Right cardiac atrium (tissue), 5 donors: ENCODE results near the gene PPM1H. TPM values are rescaled to one million over a fixed set of nuclear protein-coding genes. Genes with fewer than 3 reads are reported as not detected.

Source experiments
- ATAC-seq, 2 donors: fragments of 200-7000 bp; cut with Tn5 transposase; one replicate each; pipeline versions ENCODE4 v1.8.0 to v1.9.1; 2020; ENCODE audit warnings: moderate library complexity in 2 of 2, mild to moderate bottlenecking in 1 of 2
- DNase-seq, 3 donors: peaks; one replicate each; pipeline ENCODE4 v3.0.0-alpha.2; 2020
- H3K27ac ChIP-seq: one replicate; pipeline ENCODE4 v1.5.1; 2013; ENCODE audit warnings: mild to moderate bottlenecking, low read length, control low read depth, moderate library complexity
- H3K27me3 ChIP-seq: one replicate; pipeline ENCODE4 v1.6.1; 2013; ENCODE audit not compliant: control insufficient read depth, insufficient read depth
- H3K4me1 ChIP-seq: one replicate; pipeline ENCODE4 v1.6.1; 2013; ENCODE audit warnings: low read length; ENCODE audit not compliant: control insufficient read depth, insufficient read depth
- H3K4me3 ChIP-seq: one replicate; pipeline ENCODE4 v1.5.1; 2013; ENCODE audit warnings: low read length, control low read depth
- H3K9me3 ChIP-seq: one replicate; pipeline ENCODE4 v1.6.1; 2013; ENCODE audit warnings: low read length; ENCODE audit not compliant: control insufficient read depth
- WGBS: extraction: QIAGEN DNeasy Blood & Tissue Kit; methylation state at CpG from one replicate; pipeline ENCODE4 v1.1.7; 2013; 5-methylcytosine and 5-hydroxymethylcytosine counted together
- intact Hi-C, 4 donors: fragments of 100-400 bp; cut with DNase I; formaldehyde crosslinking; loops; one replicate each; pipeline versions ENCODE4 v1.11.0 to v1.14.0; 2022 to 2023
- polyA plus RNA-seq: library from polyadenylated mRNA; stranded (reverse); fragments of 200-250 nt; gene quantifications from one replicate; pipeline ENCODE4 v1.2.3, GENCODE V29; 2013
- total RNA-seq, 4 donors: library from RNA; stranded (reverse); fragmentation: NEBNext Ultra II Directional; extraction: Animal tissue kit (Norgen Biotek cat#: 25700); gene quantifications; one replicate each; pipeline ENCODE4 v1.2.1, GENCODE V29; 2021
- donor health status: healthy with polysubstance abuse.
- donor health status: DM: no; HTN: yes; CAD: no.
- donor health status: DM: no; HTN: no; CAD: no.
- donor health status: DM: no; HTN: yes; CAD: no; lungs with severe emphysema.
- donor health status: DM: yes; HTN: yes; CAD: no.

Gene PPM1H
- total and polyA plus RNA-seq, 5 donors = 1.0 to 4.4 (median 3.5) TPM

DNA sequence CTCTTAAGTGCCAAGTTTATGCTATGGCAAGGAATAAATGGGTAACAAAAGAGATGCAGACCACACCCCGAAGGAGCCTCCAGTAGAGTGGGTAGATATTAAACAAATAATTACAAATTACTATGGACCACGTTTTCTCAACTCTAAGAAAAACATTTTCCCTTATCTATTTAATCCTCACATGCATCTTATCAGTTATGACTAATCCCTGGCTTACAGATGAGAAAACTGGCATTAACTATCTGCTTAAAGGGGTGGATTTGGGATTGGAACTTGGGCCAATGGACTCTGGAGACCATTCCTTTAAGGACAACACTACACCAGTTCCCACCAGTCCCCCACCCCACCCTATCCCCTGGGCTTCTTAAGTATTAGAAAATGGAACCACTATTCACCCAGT, 26.3 kb downstream of the PPM1H start:
- DNase-seq (no peak), ATAC-seq (no peak)
- 74% methylated on average over 2 of the region's 2 CpGs for WGBS
- H3K9me3 ChIP-seq = no peaks in the 10 kb centered on the region
- H3K27me3 ChIP-seq = no peaks in the 10 kb centered on the region
- intact Hi-C loops = no loop called here
- no peak overlapping the region for H3K27ac ChIP-seq
- H3K4me3 ChIP-seq = no peak overlapping the region
- no peaks in the 10 kb centered on the region for H3K4me1 ChIP-seq

DNA sequence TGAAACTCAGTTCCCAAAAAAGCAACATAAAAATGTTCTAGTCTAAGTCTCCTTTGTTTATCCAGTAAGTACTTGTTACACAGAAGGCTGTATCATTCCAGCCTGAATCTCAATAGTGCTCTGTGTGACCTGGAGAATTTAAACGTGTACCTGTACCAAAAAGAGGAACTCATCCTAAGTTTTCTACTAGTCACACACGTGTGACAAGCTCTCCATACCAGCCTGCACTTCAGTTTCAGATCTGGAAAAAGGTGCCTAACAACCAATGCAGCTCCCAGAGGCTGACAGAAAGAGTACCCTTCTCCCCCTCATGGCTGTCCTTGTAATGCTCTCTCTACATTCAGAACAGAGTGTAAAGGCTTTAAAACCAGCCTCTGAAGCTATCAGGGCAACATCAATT, 27.4 kb downstream of the PPM1H start:
- Histone ChIP-seq H3K27me3 (no peaks in the 10 kb centered on the region), H3K4me1 (no peaks in the 10 kb centered on the region), H3K9me3 (no peaks in the 10 kb centered on the region), H3K4me3 (no peak overlapping the region), H3K27ac (no peak overlapping the region)
- ATAC-seq (no peak), DNase-seq (no peak)
- intact Hi-C loops = no loop called here
- WGBS = 55% methylated on average over 2 of the region's 2 CpGs

DNA sequence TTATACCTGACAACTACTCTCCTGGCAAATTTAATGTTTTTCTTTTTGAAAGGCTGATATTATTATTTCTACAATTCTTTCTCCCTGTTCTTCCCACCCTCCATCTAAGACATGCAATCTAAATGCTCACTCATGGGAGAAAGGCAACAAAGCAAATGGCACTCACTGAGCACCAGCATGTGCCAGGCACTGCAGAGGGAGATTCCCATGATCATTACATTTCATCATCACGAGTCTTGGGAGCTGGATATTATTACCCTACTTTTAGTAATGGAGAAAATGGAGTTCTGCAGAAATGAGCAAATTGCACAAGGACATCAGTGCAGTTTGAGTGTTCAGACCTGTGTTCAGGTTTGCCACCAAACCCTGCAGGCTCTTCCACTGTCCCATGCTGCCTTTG, 27.9 kb downstream of the PPM1H start:
- ATAC-seq = no peak
- no peak for DNase-seq
- H3K4me3 ChIP-seq = no peak overlapping the region
- intact Hi-C loops = no loop called here
- WGBS = 66% methylated on average over 1 of the region's 1 CpG
- H3K4me1 ChIP-seq = no peaks in the 10 kb centered on the region
- no peaks in the 10 kb centered on the region for H3K9me3 ChIP-seq
- no peaks in the 10 kb centered on the region for H3K27me3 ChIP-seq
- no peak overlapping the region for H3K27ac ChIP-seq

DNA sequence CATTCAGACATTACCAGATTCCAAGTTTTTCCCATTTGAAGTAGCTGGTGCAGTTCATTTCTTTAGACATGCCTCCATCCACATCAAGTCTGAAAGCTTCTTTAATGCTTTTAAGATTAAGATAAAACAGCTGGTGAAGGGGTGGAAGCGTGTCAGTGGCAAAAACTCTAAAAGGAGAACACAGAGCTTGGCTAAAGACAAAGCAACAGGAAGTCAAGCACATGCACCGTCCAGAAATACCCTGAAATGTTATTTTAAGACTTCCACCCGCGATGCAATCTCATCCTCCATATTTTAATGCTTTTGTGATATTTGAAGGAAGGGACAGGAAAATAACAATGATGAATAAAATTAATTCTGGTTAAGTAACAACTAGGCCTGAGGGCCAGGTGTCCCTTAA, 31.8 kb downstream of the PPM1H start:
- intact Hi-C loops = no loop called here
- Histone ChIP-seq H3K27ac (no peak overlapping the region), H3K27me3 (no peaks in the 10 kb centered on the region), H3K4me3 (no peak overlapping the region), H3K4me1 (no peaks in the 10 kb centered on the region), H3K9me3 (no peaks in the 10 kb centered on the region)
- no peak for DNase-seq
- ATAC-seq = peak in 1 of 2 donors; percentile 76
- 30% methylated on average over 4 of the region's 4 CpGs for WGBS

DNA sequence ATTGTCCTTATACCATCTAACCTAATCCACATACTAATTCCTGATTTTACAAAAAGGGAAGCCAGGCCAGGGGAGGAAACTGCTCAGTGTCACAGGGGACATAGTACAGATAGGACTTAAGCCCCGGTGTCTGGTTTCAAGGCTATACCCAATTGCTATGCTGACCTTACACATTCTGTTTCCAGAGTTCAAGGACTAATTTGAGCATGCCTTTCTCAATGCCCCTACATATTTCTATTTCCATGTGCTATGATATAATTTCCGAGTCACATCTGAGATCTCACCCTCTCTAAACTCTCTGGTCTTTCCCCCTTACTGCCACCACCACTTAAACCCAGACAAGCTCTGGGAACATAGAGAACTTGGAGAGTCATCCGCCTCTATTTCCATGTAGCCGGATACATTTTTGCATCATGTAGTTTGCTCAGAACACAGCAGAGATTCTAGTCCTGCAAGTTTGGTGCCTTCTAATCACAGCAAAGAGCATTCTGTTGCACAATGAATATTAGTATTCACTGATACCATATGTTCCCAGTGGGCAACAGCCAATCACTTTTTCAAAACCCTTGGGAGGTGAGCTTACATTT, 34.2 kb downstream of the PPM1H start:
- ATAC-seq (peak; percentile 51 to 62), DNase-seq (no peak)
- WGBS = 56% methylated on average over 4 of the region's 4 CpGs
- intact Hi-C loops = no loop called here
- Histone ChIP-seq H3K4me3 (no peak overlapping the region), H3K27ac (no peak overlapping the region), H3K4me1 (no peaks in the 10 kb centered on the region), H3K9me3 (no peaks in the 10 kb centered on the region), H3K27me3 (no peaks in the 10 kb centered on the region)

DNA sequence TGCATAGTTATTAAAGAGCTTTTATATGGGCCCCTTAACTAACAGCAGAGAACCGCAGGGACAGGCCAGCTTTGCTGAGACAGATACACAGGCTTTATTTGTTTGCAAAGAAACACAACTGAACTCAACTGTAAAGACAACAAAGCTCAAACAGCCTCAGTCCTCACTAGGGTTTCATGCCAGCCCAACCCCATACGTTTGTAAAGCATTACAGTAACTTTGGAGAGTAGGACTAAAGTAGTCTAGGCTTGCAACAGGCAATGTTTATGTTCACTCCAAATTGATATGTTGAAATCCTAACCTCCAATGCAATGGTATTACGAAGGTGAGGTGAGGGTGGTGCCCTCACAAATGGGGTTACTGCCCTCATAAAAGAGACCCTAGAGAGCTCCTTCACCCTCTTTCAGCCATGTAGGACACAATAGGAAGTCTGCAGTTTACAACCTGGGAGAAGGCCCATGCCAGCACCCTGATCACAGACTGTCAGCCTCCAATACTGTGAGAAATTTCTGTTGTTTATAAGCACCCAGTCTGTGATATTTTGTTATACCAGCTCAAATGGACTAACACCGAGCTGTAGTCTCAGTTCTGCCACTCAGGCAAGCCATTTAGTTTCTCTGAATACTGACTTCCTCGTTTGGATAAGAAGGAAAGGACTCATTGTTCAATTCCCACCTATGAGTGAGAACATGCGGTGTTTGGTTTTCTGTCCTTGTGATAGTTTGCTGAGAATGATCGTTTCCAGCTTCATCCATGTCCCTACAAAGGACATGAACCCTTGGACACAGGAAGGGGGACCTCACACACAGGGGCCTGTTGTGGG, 35.2 kb downstream of the PPM1H start:
- Histone ChIP-seq H3K4me3 (no peak overlapping the region), H3K9me3 (no peaks in the 10 kb centered on the region), H3K27ac (no peak overlapping the region), H3K27me3 (no peaks in the 10 kb centered on the region), H3K4me1 (no peaks in the 10 kb centered on the region)
- intact Hi-C loops = no loop called here
- ATAC-seq = peak in 1 of 2 donors; percentile 25
- 70% methylated on average over 7 of the region's 7 CpGs for WGBS
- no peak for DNase-seq

DNA sequence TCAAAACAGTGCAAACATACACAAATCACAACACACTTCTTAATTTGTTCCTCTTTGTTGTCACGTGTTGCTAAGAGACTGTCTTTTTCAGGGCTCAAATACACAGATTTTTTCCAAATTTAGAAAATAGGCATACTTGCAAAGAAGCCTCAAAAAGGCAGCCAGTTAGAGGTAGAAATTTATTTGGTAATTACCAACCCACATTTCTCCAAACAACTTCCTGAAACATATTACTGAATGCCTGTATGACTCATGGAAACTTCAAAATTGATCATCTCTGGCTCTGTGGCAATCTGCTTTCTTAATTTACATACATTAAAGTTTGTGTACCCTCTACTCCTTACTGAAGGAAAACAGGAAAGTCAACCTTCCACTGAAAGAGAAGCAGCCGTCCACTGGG, 36.4 kb downstream of the PPM1H start:
- H3K27ac ChIP-seq = no peak overlapping the region
- ATAC-seq (no peak), DNase-seq (no peak)
- intact Hi-C loops = no loop called here
- WGBS = 71% methylated on average over 2 of the region's 2 CpGs
- no peaks in the 10 kb centered on the region for H3K9me3 ChIP-seq
- no peaks in the 10 kb centered on the region for H3K27me3 ChIP-seq
- no peaks in the 10 kb centered on the region for H3K4me1 ChIP-seq
- no peak overlapping the region for H3K4me3 ChIP-seq

DNA sequence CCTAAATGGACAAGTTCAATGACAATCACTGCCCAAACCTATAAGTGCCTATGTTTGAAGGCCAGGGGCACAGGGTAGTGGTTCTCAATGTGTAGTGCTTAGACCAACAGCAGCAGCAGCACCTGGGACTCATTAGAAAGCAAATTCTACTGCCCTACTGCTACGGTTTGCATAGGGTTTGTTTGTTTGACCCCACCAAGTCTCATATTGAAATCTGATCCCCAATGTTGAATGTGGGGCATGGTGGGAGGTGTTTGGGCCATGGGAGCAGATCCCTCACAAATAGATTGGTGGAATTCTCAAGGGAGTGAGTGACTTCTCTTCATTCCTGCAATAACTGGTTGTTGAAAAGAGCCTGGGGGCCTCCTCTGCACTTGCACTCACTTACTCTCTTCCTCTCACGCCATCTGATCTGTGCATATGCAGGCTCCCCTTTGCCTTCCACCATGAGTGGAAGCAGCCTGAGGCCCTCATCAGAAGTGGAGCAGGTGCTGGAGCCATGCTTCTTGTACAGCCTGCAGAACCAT, 39.5 kb downstream of the PPM1H start:
- intact Hi-C loops = no loop called here
- ATAC-seq = no peak
- H3K4me3 ChIP-seq = no peak overlapping the region
- 83% methylated on average over 2 of the region's 2 CpGs for WGBS
- no peaks in the 10 kb centered on the region for H3K27me3 ChIP-seq
- H3K4me1 ChIP-seq = no peaks in the 10 kb centered on the region
- H3K27ac ChIP-seq = no peak overlapping the region
- no peaks in the 10 kb centered on the region for H3K9me3 ChIP-seq
- no peak for DNase-seq

DNA sequence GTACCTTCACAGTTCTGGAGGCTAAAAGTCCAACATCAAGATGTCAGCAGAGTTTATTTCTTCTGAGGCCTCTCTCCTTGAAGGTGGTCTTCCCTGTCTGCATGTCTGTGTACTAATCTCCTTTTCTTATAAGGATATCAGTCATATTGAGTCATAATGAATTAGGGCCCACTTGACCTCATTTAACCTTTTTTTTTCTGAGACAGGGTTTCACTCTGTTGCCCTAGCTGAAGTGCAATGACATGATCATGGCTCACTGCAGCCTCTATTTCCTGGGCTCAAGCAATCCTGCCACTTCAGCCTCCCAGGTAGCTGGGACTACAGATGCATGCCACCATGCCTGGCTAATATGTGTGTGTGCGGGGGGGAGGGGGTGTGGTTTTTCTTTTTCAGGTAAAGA, 41.7 kb downstream of the PPM1H start:
- Histone ChIP-seq H3K4me1 (no peaks in the 10 kb centered on the region), H3K27me3 (no peaks in the 10 kb centered on the region), H3K4me3 (no peak overlapping the region), H3K9me3 (no peaks in the 10 kb centered on the region), H3K27ac (no peak overlapping the region)
- WGBS = 97% methylated on average over 1 of the region's 1 CpG
- intact Hi-C loops = no loop called here
- ATAC-seq (no peak), DNase-seq (no peak)

DNA sequence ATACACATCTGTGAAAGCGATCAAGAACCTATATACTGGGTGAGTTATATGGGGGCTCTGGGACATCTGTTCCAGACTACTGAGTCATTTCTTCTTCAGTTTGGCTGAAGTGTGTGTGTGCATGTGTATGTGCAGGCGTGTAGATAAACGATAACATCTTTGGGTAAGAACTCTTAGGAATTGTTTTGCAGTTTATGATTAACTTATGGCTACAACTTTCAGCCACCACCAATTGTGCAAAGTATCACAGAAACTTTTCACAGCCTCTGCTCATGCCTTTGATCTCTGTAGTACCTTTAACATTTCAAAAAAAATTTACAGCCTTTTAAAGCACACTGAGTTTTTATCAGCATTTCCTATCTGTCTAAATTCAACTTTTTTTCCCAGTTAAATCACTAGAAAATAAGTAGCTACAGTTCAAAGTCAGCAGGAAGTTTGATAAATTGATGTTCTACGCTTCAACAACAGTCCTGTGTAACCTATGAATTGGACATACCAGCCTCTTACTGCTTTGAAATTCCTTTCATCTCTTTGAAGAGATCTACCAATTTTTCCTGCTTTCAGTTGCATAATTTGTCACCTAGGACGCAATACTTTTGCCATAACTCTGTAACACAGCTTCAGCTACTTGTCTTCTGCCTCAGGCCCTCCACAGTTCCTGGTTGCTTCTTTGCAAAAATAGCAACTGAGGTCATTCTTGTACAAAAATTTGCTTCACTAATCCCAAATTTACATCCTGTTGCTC, 43.0 kb downstream of the PPM1H start:
- intact Hi-C loops = no loop called here
- no peak overlapping the region for H3K27ac ChIP-seq
- ATAC-seq (no peak), DNase-seq (no peak)
- H3K9me3 ChIP-seq = no peaks in the 10 kb centered on the region
- 84% methylated on average over 5 of the region's 5 CpGs for WGBS
- no peak overlapping the region for H3K4me3 ChIP-seq
- no peaks in the 10 kb centered on the region for H3K27me3 ChIP-seq
- H3K4me1 ChIP-seq = no peaks in the 10 kb centered on the region

DNA sequence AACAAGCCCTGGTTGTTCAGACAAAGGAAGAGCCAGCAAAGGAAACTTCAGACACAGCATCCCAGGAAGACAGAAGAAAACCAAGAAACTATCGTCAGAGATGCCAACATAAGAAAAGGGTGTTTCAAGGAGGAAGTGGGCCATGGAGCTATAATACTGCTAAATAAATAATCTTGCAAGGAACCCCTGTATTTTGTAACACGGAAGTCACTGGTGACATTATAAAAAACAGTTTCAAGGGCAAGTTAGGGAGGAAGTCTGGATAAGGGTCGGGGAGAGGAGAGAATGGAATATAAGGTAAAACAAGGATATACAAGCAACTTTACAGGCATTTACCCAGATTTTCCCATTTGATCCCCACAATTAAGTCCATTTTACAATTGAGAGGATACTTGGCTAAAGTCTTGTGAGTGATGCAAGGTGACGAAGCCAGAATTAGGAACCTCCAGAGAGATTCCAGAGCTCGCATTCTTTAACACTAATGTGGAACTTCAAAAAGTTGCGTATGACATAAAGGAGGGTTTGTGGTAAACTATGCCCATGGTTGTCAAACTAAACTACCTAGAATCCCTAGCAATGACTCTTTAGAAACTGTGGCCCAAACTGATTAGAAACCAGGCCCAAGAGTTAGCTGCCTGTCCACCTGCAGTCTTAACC, 46.4 kb downstream of the PPM1H start:
- 88% methylated on average over 6 of the region's 6 CpGs for WGBS
- no peaks in the 10 kb centered on the region for H3K9me3 ChIP-seq
- no peak for ATAC-seq
- H3K4me3 ChIP-seq = no peak overlapping the region
- H3K4me1 ChIP-seq = no peaks in the 10 kb centered on the region
- no peak overlapping the region for H3K27ac ChIP-seq
- no peak for DNase-seq
- no peaks in the 10 kb centered on the region for H3K27me3 ChIP-seq
- intact Hi-C loops = no loop called here
